ENCODE data around the gene CD80.

DNA sequence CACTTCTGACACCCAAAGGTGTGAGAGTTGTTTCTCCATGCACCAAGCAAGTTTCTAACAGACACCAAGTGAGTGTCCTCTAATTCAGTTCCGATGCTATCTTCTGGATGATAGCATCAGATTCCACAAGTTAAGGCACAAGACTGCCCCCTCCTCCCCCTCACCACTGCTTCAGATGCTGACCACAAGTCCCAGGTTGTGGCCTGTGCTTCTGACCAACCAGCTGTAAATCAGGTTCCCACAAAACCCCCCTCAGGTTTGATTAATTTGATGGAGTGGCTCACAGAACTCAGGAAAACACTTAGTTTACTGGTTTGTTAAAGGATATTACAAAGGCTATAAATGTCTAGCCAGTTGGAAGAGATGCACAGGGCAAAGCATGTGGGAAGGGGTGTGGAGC is 31.3 kb upstream of the CD80 start:
- TF ChIP-seq POLR2A (IDR thresholded peaks at IDR 0.05) = no peak
- TF ChIP-seq POLR2AphosphoS5 (IDR thresholded peaks at IDR 0.05) = no peak
